ENCODE measurements around the gene ACSM4.
"Not testable (repeated sequence)": the region's sequence is repeated elsewhere in the genome, so short reads cannot be mapped to it uniquely, and the experiment has no call there.

Gene ACSM4, protein sequence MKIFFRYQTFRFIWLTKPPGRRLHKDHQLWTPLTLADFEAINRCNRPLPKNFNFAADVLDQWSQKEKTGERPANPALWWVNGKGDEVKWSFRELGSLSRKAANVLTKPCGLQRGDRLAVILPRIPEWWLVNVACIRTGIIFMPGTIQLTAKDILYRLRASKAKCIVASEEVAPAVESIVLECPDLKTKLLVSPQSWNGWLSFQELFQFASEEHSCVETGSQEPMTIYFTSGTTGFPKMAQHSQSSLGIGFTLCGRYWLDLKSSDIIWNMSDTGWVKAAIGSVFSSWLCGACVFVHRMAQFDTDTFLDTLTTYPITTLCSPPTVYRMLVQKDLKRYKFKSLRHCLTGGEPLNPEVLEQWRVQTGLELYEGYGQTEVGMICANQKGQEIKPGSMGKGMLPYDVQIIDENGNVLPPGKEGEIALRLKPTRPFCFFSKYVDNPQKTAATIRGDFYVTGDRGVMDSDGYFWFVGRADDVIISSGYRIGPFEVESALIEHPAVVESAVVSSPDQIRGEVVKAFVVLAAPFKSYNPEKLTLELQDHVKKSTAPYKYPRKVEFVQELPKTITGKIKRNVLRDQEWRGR

GRCh38 chr12:7303772-7304171 is at the start of gene ACSM4:
TSS of gene ACSM4 (plus strand) at chr12:7304072. CDS start at chr12:7304332, 260 bp downstream.
- no peaks in the 10 kb centered on the region for H3K9me3 ChIP-seq (ENCODE audit: control insufficient read depth, insufficient read depth, low read length)
- peaks cover 8% of the 10 kb centered on the region for H3K4me1 ChIP-seq (ENCODE audit: control insufficient read depth, insufficient read depth, low read length)
- H3K9ac ChIP-seq (ENCODE audit: low read depth, low read length) = no peak within 1 kb of the TSS
- no peaks in the 10 kb centered on the region for H3K36me3 ChIP-seq (ENCODE audit: control insufficient read depth, insufficient read depth, low read length)
- H3K4me3 ChIP-seq (ENCODE audit: low read depth, low read length) = no peak within 1 kb of the TSS
- no peaks in the 10 kb centered on the region for H3K27me3 ChIP-seq (ENCODE audit: control insufficient read depth, insufficient read depth, low read length)

DNA sequence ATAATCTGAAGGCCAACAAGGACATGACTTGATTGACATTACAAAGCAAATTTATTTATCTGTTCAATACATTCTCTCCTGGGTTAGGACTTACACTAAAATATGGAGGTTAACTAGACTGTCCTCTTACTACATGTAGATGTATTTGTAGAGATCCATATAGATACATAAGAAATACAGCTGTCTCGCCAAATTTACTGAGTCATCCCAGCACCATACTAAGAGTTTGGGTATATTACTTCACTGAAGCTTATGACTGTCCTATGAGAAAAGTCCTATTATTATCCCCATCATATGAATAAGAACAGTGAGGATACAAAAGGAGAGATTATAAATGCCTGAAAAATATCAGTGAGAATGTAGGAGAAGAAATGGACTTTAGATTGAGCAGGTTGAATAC is 44.8 kb upstream of the ACSM4 start:
- H3K36me3 ChIP-seq (ENCODE audit: control insufficient read depth, insufficient read depth, low read length) = no peaks in the 10 kb centered on the region
- H3K27me3 ChIP-seq (ENCODE audit: control insufficient read depth, insufficient read depth, low read length) = no peaks in the 10 kb centered on the region
- no peaks in the 10 kb centered on the region for H3K9me3 ChIP-seq (ENCODE audit: control insufficient read depth, insufficient read depth, low read length)
- H3K9ac ChIP-seq (ENCODE audit: low read depth, low read length) = no peak overlapping the region
- H3K4me1 ChIP-seq (ENCODE audit: control insufficient read depth, insufficient read depth, low read length) = no peaks in the 10 kb centered on the region
- H3K4me3 ChIP-seq (ENCODE audit: low read depth, low read length) = no peak overlapping the region

GRCh38 chr12:7264538-7264937 is 39.3 kb upstream of the ACSM4 start:
- H3K27me3 ChIP-seq (ENCODE audit: control insufficient read depth, insufficient read depth, low read length) = no peaks in the 10 kb centered on the region
- H3K4me1 ChIP-seq (ENCODE audit: control insufficient read depth, insufficient read depth, low read length) = no peaks in the 10 kb centered on the region
- H3K9ac ChIP-seq (ENCODE audit: low read depth, low read length) = no peak overlapping the region
- H3K4me3 ChIP-seq (ENCODE audit: low read depth, low read length) = no peak overlapping the region
- no peaks in the 10 kb centered on the region for H3K36me3 ChIP-seq (ENCODE audit: control insufficient read depth, insufficient read depth, low read length)
- no peaks in the 10 kb centered on the region for H3K9me3 ChIP-seq (ENCODE audit: control insufficient read depth, insufficient read depth, low read length)

- H3K4me1 ChIP-seq (ENCODE audit: control insufficient read depth, insufficient read depth, low read length) = no peaks in the 10 kb centered on the region
- no peaks in the 10 kb centered on the region for H3K27me3 ChIP-seq (ENCODE audit: control insufficient read depth, insufficient read depth, low read length)
- no peaks in the 10 kb centered on the region for H3K9me3 ChIP-seq (ENCODE audit: control insufficient read depth, insufficient read depth, low read length)
- H3K4me3 ChIP-seq (ENCODE audit: low read depth, low read length) = no peak overlapping the region
- H3K9ac ChIP-seq (ENCODE audit: low read depth, low read length) = no peak overlapping the region
- H3K36me3 ChIP-seq (ENCODE audit: control insufficient read depth, insufficient read depth, low read length) = no peaks in the 10 kb centered on the region
Observed at GRCh38 chr12:7265251-7265650, 38.6 kb upstream of the ACSM4 start.

GRCh38 chr12:7269273-7269672 is 34.6 kb upstream of the ACSM4 start:
- H3K9me3 ChIP-seq (ENCODE audit: control insufficient read depth, insufficient read depth, low read length) = no peaks in the 10 kb centered on the region
- no peaks in the 10 kb centered on the region for H3K27me3 ChIP-seq (ENCODE audit: control insufficient read depth, insufficient read depth, low read length)
- H3K4me3 ChIP-seq (ENCODE audit: low read depth, low read length) = no peak overlapping the region

DNA sequence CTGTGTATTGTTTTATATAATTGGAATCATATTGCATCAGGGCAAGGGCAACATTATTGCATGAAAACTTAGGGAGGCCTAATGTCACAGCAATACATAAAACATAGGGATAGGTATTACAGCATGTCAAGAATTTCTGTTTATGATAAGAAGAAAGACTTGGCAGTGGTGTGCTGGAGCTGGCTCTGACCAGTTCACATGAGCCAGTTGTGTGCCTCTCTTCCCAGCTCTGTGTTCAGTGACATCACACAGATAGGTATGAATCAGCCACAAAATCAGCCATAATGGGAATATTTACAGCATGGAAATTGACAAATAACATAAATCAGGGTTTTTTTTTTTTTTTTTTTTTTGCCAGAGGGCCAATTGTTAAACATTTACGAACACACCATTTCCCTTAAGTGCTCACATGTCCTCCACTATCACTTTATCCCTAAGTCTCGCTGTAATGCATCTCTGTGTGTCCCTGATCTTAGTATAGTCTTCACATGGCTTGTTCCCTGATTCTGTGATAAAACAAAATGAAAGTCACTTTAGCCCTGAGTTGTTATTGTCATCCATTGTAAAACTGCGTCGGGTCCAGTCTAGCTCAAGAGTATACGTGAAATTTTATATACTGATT is 31.9 kb upstream of the ACSM4 start:
- H3K9ac ChIP-seq (ENCODE audit: low read depth, low read length) = no peak overlapping the region
- H3K4me3 ChIP-seq (ENCODE audit: low read depth, low read length) = no peak overlapping the region
- no peaks in the 10 kb centered on the region for H3K4me1 ChIP-seq (ENCODE audit: control insufficient read depth, insufficient read depth, low read length)
- H3K27me3 ChIP-seq (ENCODE audit: control insufficient read depth, insufficient read depth, low read length) = no peaks in the 10 kb centered on the region
- H3K36me3 ChIP-seq (ENCODE audit: control insufficient read depth, insufficient read depth, low read length) = no peaks in the 10 kb centered on the region
- H3K9me3 ChIP-seq (ENCODE audit: control insufficient read depth, insufficient read depth, low read length) = no peaks in the 10 kb centered on the region

More at GRCh38 chr12:7269273-7269672, 34.6 kb upstream of the ACSM4 start:
- no peaks in the 10 kb centered on the region for H3K4me1 ChIP-seq (ENCODE audit: control insufficient read depth, insufficient read depth, low read length)
- no peak overlapping the region for H3K9ac ChIP-seq (ENCODE audit: low read depth, low read length)
- H3K36me3 ChIP-seq (ENCODE audit: control insufficient read depth, insufficient read depth, low read length) = no peaks in the 10 kb centered on the region

GRCh38 chr12:7275482-7275881 is 28.4 kb upstream of the ACSM4 start:
- H3K27me3 ChIP-seq (ENCODE audit: control insufficient read depth, insufficient read depth, low read length); H3K4me1 ChIP-seq (ENCODE audit: control insufficient read depth, insufficient read depth, low read length); H3K9me3 ChIP-seq (ENCODE audit: control insufficient read depth, insufficient read depth, low read length); H3K9ac ChIP-seq (ENCODE audit: low read depth, low read length); H3K36me3 ChIP-seq (ENCODE audit: control insufficient read depth, insufficient read depth, low read length); H3K4me3 ChIP-seq (ENCODE audit: low read depth, low read length): not testable (repeated sequence)

- Histone ChIP-seq H3K9me3 (ENCODE audit: control insufficient read depth, insufficient read depth, low read length) (no peaks in the 10 kb centered on the region), H3K4me3 (ENCODE audit: low read depth, low read length) (no peak overlapping the region), H3K9ac (ENCODE audit: low read depth, low read length) (no peak overlapping the region), H3K27me3 (ENCODE audit: control insufficient read depth, insufficient read depth, low read length) (no peaks in the 10 kb centered on the region), H3K36me3 (ENCODE audit: control insufficient read depth, insufficient read depth, low read length) (no peaks in the 10 kb centered on the region), H3K4me1 (ENCODE audit: control insufficient read depth, insufficient read depth, low read length) (peaks cover 5% of the 10 kb centered on the region)
Observed at GRCh38 chr12:7282844-7283243, 21.0 kb upstream of the ACSM4 start.

DNA sequence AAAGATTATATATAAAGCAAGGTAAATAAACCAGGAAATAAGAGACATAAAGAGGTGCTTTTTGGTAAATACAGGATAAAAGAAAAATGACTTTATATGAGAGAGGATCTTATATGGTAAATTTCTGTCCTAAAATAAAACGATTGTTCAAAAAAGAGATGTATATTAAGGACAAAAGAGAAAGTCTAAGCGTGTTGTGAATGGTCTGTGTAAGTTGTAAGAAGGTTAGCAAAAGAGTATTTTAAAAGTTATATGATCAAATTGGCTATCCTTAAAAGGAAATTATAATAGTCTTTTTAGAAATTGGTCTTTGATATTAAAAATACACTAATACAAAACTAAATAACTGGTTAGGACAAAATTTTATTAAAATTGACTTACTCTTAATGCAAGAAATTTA is 14.1 kb upstream of the ACSM4 start:
- peaks cover 4% of the 10 kb centered on the region for H3K9me3 ChIP-seq (ENCODE audit: control insufficient read depth, insufficient read depth, low read length)
- no peaks in the 10 kb centered on the region for H3K4me1 ChIP-seq (ENCODE audit: control insufficient read depth, insufficient read depth, low read length)
- H3K36me3 ChIP-seq (ENCODE audit: control insufficient read depth, insufficient read depth, low read length) = no peaks in the 10 kb centered on the region

DNA sequence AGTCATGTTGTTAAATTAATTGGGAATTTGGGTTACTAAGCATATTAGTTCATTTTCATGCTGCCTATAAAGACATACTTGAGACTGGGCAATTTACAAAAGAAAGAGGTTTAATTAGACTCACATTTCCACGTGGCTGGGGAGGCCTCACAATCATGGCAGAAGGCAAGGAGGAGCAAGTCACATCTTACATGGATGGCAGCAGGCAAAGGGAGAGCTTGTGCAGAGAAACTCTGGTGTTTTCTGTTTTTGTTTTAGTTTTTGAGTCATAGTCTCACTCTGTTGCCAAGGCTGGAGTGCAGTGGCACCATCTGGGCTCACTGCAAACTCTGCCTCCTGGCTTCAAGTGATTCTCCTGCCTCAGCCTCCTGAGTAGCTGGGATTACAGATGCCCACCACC is 13.3 kb upstream of the ACSM4 start:
- not testable (repeated sequence) for H3K4me1 ChIP-seq (ENCODE audit: control insufficient read depth, insufficient read depth, low read length); H3K36me3 ChIP-seq (ENCODE audit: control insufficient read depth, insufficient read depth, low read length); H3K4me3 ChIP-seq (ENCODE audit: low read depth, low read length)

More for the DNA sequence above, 14.1 kb upstream of the ACSM4 start:
- no peak overlapping the region for H3K9ac ChIP-seq (ENCODE audit: low read depth, low read length)
- H3K27me3 ChIP-seq (ENCODE audit: control insufficient read depth, insufficient read depth, low read length) = no peaks in the 10 kb centered on the region
- H3K4me3 ChIP-seq (ENCODE audit: low read depth, low read length) = no peak overlapping the region

GRCh38 chr12:7292300-7292699 is 11.6 kb upstream of the ACSM4 start:
- no peak overlapping the region for H3K9ac ChIP-seq (ENCODE audit: low read depth, low read length)
- H3K4me3 ChIP-seq (ENCODE audit: low read depth, low read length) = no peak overlapping the region
- H3K36me3 ChIP-seq (ENCODE audit: control insufficient read depth, insufficient read depth, low read length) = no peaks in the 10 kb centered on the region
- no peaks in the 10 kb centered on the region for H3K27me3 ChIP-seq (ENCODE audit: control insufficient read depth, insufficient read depth, low read length)
- peaks cover 4% of the 10 kb centered on the region for H3K9me3 ChIP-seq (ENCODE audit: control insufficient read depth, insufficient read depth, low read length)
- peaks cover 9% of the 10 kb centered on the region for H3K4me1 ChIP-seq (ENCODE audit: control insufficient read depth, insufficient read depth, low read length)

More for the DNA sequence above, 13.3 kb upstream of the ACSM4 start:
- H3K9ac ChIP-seq (ENCODE audit: low read depth, low read length); H3K27me3 ChIP-seq (ENCODE audit: control insufficient read depth, insufficient read depth, low read length); H3K9me3 ChIP-seq (ENCODE audit: control insufficient read depth, insufficient read depth, low read length): not testable (repeated sequence)

DNA sequence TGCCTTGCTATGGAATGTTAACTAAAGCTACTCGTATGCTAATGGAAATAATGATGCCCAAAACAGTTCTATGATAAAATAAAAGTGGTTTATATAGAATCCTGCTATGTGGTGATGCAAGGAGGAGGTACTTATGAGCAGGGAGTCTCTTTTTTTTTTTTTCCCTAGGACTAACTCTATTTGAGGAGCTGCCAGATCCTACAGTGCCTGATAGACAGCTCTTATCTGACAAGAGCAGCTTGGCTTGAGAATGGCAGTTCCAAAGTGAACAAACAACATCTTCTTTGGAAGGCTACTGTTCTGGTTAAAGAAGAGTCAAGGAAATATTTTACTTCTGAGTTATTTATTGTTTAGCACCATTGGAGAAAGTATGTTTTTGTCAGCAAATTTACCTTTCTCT is 10.2 kb upstream of the ACSM4 start:
- H3K36me3 ChIP-seq (ENCODE audit: control insufficient read depth, insufficient read depth, low read length) = no peaks in the 10 kb centered on the region
- no peak overlapping the region for H3K4me3 ChIP-seq (ENCODE audit: low read depth, low read length)
- peaks cover 9% of the 10 kb centered on the region for H3K4me1 ChIP-seq (ENCODE audit: control insufficient read depth, insufficient read depth, low read length)
- no peaks in the 10 kb centered on the region for H3K27me3 ChIP-seq (ENCODE audit: control insufficient read depth, insufficient read depth, low read length)
- H3K9ac ChIP-seq (ENCODE audit: low read depth, low read length) = no peak overlapping the region
- H3K9me3 ChIP-seq (ENCODE audit: control insufficient read depth, insufficient read depth, low read length) = peaks cover 4% of the 10 kb centered on the region

Measured in iPS-15b (cell line).